Activated CD4-positive, alpha-beta T cell treated with anti-CD3 and anti-CD28 coated beads, Interleukin-2, amount 10 ng/mL, durations not matched to agents 7 days and 5 days (primary cell): Measurements from ENCODE around the gene ZNF234. TPM values are rescaled to one million over a fixed set of nuclear protein-coding genes. Genes with fewer than 3 reads are reported as not detected.
"Not testable (repeated sequence)": the region's sequence is repeated elsewhere in the genome, so short reads cannot be mapped to it uniquely, and the experiment has no call there.

ENCODE experiments used
- CTCF ChIA-PET: fragments of 350-600 bp; sonication (Branson Sonifier 250); formaldehyde crosslinking; loops from one replicate; lab custom pipeline; 2021; ENCODE audit warnings: antibody characterized with exemption; lab: Charles Lee
- POLR2A ChIA-PET: fragments of 350-600 bp; sonication (Branson Sonifier 250); formaldehyde crosslinking; loops from one replicate; lab custom pipeline; 2021; ENCODE audit warnings: antibody characterized with exemption; lab: Charles Lee
- DNase-seq: peaks from one replicate; pipeline ENCODE4 v3.0.0-alpha.2; 2020
- H3K27ac Mint-ChIP-seq: one replicate; pipeline ENCODE4 v1.8.0; 2021; ENCODE audit warnings: mild to moderate bottlenecking, moderate library complexity, mixed read lengths
- H3K27me3 Mint-ChIP-seq: one replicate; pipeline ENCODE4 v1.8.0; 2021; ENCODE audit warnings: mixed read lengths
- H3K36me3 Mint-ChIP-seq: one replicate; pipeline ENCODE4 v1.8.0; 2021; ENCODE audit warnings: low read depth, mixed read lengths
- H3K4me1 Mint-ChIP-seq: one replicate; pipeline ENCODE4 v1.8.0; 2021; ENCODE audit warnings: mixed read lengths
- H3K4me3 Mint-ChIP-seq: one replicate; pipeline ENCODE4 v1.8.0; 2021; ENCODE audit warnings: mild to moderate bottlenecking, moderate library complexity, mixed read lengths
- H3K9me3 Mint-ChIP-seq: one replicate; pipeline ENCODE4 v1.8.0; 2021; ENCODE audit warnings: mixed read lengths
- total RNA-seq, 2 experiments: library from RNA; stranded (reverse); gene quantifications; one replicate each; pipeline ENCODE4 v1.2.3, GENCODE V29; 2021

Gene ZNF234
- 10 to 100 TPM; 12.1 to 12.9 TPM for total RNA-seq

DNA sequence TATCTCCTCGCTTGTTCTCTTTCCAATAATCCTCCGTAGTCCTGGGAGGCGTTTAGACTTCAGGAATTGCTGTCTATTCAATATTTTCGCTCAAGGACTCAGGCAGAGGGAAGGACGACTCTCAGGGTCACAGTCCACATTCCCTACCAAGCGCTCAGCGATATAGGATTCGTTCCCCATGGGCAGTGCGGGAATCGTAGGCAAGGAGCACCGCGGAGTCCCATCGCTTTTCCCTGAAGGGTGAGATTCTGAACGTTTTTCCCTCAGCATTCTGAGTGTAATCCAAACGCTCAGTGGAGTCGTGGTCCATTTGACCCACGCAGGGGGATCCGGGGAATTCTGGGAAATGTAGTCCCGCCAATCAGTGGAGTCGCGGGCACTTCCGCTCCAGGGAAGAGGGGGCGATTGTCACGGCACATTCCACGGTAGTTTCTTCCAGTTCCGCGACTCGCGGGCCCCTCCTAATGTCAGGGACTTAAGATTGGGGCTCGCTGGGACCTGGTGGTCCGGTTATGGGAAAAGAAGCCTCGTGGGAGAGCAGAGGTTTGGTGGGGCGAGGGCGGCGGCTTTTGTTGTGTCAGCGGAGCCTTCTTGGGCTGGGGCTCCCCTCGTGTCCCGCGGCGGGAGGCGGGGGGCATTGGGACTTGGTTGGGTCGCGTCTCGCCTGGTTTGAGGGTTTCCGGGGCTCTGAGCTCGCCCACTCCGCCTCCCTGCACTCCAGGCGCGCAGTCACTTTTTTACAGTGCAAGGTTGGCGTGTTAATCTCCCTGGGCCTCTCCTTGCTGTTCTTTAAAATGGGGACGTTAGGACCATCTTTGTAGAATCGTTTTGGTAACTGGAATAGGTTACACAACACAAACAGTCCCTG lies at the start of gene ZNF234:
TSS of gene ZNF234 (plus strand) at position 364 of the 868 bp plus-strand sequence. CDS start 3,079 bp downstream, outside the sequence.
- ChIA-PET CTCF (no interaction called here), POLR2A (no interaction called here)
- peaks cover 10% of the 10 kb centered on the region for H3K9me3 Mint-ChIP-seq
- H3K4me1 Mint-ChIP-seq = peaks cover 19% of the 10 kb centered on the region
- H3K4me3 Mint-ChIP-seq = peak within 1 kb of the TSS; percentile 86
- peak; percentile 77 for DNase-seq
- peak within 1 kb of the TSS; percentile 91 for H3K27ac Mint-ChIP-seq
- no peaks in the 10 kb centered on the region for H3K27me3 Mint-ChIP-seq
- H3K36me3 Mint-ChIP-seq = peaks cover 34% of the 10 kb centered on the region

DNA sequence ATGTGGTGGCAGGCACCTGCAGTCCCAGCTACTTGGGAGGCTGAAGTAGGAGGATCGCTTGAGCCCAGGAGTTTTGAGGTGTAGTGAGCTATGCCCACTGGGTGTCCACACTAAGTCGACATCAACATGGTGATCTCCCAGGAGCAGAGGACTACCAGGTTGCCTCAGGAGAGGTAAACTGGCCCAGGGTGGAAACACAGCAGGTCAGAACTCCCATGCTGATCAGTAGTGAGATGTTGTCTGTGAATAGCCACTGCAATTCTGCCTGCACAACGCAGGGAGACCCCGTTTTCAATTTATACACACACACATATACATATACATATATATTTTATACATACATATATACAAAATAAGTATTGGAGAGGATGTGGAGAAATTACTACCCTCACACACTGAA lies 49.2 kb upstream of the ZNF234 start:
- Mint-ChIP-seq H3K27me3 (no peaks in the 10 kb centered on the region), H3K36me3 (peaks cover 18% of the 10 kb centered on the region), H3K4me1 (peaks cover 17% of the 10 kb centered on the region), H3K27ac (no peak overlapping the region), H3K9me3 (peaks cover 6% of the 10 kb centered on the region), H3K4me3 (no peak overlapping the region)
- no peak for DNase-seq
- ChIA-PET POLR2A (no interaction called here), CTCF (no interaction called here)

DNA sequence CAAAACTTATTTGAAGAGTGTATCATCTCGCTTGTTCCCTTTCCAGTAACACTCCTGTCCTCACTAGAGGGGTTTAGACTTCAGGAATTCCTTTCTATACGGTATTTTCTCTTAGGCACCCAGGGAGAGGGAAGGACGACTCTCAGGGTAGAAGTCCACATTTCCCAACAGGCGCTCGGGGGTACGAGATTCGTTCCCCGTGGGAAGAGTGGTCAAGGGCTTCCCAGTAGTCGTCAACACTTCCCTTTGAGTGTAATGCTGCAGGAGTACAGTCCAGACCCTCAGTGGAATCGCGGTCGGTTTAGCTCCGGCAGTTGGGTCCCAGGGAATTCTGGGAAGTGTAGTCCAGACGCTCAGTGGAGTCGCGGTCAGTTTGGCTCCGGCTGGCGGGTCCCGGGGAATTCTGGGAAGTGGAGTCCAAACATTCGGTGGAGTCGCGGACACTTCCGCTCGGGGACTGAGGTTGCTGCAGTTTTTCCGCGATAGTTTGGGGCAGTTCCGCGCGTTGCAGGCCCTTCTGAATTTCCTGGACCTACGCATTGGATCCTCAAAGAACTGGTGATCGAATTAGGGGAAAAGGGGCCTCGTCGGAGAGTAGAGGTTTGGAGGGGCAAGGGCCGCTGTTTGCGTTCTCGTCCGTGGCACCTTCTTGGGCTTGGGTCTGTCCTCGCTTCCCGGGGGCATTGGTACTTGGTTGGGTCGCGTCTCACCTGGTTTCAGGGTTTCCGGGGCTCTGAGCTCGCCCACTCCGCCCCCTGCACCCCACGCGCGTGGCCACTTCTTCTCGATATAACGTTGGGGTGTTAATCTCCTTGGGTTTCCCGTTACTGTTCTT lies 47.2 kb upstream of the ZNF234 start, which contains the start of gene ZNF224:
TSS of gene ZNF224 (plus strand) at position 431 of the 835 bp plus-strand sequence. CDS start 3,513 bp downstream, outside the sequence.
- H3K4me3 Mint-ChIP-seq = peak within 1 kb of the TSS; percentile 99
- ChIA-PET POLR2A (no interaction called here), CTCF (interaction anchor here (0.8 to 2.0 kb wide), 9 partner anchors 14 to 328 kb away, joined by 3 to 5 read pairs (median 3); partner anchors contain the start of genes ZNF225, ZNF227 and ZNF45)
- peak; percentile 91 for DNase-seq
- peaks cover 20% of the 10 kb centered on the region for H3K4me1 Mint-ChIP-seq
- H3K9me3 Mint-ChIP-seq = peaks cover 14% of the 10 kb centered on the region
- H3K27ac Mint-ChIP-seq = peak within 1 kb of the TSS; percentile 93
- H3K36me3 Mint-ChIP-seq = peaks cover 34% of the 10 kb centered on the region
- H3K27me3 Mint-ChIP-seq = no peaks in the 10 kb centered on the region

DNA sequence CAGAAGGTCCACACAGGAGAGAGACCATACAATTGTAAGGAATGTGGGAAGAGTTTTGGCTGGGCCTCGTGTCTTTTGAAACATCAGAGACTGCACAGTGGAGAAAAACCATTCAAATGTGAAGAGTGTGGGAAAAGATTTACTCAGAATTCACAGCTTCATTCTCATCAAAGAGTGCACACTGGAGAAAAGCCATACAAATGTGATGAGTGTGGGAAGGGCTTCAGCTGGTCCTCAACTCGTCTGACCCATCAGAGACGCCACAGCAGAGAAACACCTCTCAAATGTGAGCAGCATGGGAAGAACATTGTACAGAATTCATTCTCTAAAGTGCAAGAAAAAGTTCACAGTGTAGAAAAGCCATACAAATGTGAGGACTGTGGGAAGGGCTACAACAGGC lies 33.6 kb upstream of the ZNF234 start:
- H3K4me1 Mint-ChIP-seq = peaks cover 10% of the 10 kb centered on the region
- H3K9me3 Mint-ChIP-seq = peaks cover 64% of the 10 kb centered on the region
- ChIA-PET CTCF (interaction anchor here (2.4 kb wide), 1 partner anchor 13 kb away, joined by 5 read pairs; no protein-coding TSS in a partner anchor), POLR2A (no interaction called here)
- no peaks in the 10 kb centered on the region for H3K27me3 Mint-ChIP-seq
- peaks cover 68% of the 10 kb centered on the region for H3K36me3 Mint-ChIP-seq
- no peak overlapping the region for H3K27ac Mint-ChIP-seq
- DNase-seq = no peak
- no peak overlapping the region for H3K4me3 Mint-ChIP-seq

DNA sequence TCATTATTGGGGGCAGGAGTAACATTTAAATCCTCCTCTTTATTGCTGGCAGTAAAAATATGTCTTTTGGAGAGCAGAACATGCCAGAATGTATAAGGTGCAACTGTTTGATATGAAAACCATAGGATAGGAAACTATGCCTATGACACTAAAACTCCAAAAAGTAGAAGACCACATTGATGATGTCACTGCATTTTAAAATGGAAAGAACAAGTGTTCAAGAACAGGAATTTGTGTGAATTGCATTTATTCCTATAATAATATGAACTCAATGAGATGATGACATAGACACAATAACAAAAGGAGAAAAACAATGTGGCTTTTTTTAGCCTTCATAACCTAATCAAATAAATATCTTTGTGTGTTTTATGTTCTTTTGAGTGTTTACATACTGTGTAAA lies 31.9 kb upstream of the ZNF234 start:
- peaks cover 56% of the 10 kb centered on the region for H3K9me3 Mint-ChIP-seq
- CTCF ChIA-PET = interaction anchor here (2.4 kb wide), 1 partner anchor 14 kb away, joined by 5 read pairs; no protein-coding TSS in a partner anchor
- no peak overlapping the region for H3K4me3 Mint-ChIP-seq
- DNase-seq = no peak
- no peaks in the 10 kb centered on the region for H3K27me3 Mint-ChIP-seq
- no peak overlapping the region for H3K27ac Mint-ChIP-seq
- POLR2A ChIA-PET = no interaction called here
- H3K4me1 Mint-ChIP-seq = peaks cover 22% of the 10 kb centered on the region
- peaks cover 51% of the 10 kb centered on the region for H3K36me3 Mint-ChIP-seq

DNA sequence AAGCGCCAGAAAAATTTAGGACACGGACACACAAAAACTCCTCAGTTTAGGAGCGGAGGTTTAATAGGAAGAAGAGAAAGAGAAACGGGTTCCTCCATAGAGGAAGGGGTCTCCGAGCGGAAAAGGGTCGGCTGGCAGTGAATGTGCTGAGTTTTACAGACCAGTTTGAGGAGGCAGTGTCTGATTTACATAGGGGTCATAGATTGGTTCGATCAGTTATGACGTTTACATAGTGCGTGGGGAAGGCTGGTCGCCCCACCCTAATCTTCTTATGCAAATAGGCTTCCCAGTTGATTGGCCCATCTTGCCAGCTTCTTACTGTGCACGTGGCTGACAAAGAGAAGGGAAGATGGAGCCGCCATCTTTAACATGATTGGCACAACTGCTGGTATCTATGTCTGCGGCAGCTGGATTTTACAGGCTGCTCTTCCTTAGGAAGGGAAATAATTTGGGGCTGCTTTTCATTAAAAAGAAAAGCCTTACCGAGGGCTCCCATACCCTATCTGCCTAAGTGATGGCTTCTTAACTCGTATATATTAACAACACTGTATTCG lies 29.4 kb upstream of the ZNF234 start:
- peak overlapping the region; percentile 96 for H3K4me3 Mint-ChIP-seq
- ChIA-PET POLR2A (no interaction called here), CTCF (no interaction called here)
- DNase-seq = no peak
- H3K36me3 Mint-ChIP-seq = peaks cover 37% of the 10 kb centered on the region
- no peaks in the 10 kb centered on the region for H3K27me3 Mint-ChIP-seq
- H3K4me1 Mint-ChIP-seq = peaks cover 24% of the 10 kb centered on the region
- peaks cover 40% of the 10 kb centered on the region for H3K9me3 Mint-ChIP-seq
- H3K27ac Mint-ChIP-seq = no peak overlapping the region

DNA sequence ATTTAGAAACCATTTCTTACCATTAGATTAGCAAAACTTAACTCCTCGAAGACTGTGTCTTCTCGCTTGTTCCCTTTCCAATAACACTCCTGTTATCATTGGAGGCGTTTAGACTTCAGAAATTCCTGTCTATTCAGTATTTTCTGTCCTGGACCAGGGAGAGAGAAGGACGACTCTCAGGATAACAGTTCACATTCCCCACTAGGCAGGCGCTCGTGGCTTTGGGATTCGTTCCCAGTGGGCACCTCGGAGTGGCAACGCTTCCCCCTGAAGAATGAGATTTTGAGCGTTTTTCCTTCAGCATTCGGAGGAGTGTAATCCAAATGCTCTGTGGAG lies 28.6 kb upstream of the ZNF234 start:
- H3K36me3 Mint-ChIP-seq = peaks cover 34% of the 10 kb centered on the region
- DNase-seq = no peak
- peaks cover 24% of the 10 kb centered on the region for H3K4me1 Mint-ChIP-seq
- H3K27ac Mint-ChIP-seq = peak overlapping the region; percentile 89
- H3K27me3 Mint-ChIP-seq = no peaks in the 10 kb centered on the region
- H3K4me3 Mint-ChIP-seq = peak overlapping the region; percentile 96
- ChIA-PET POLR2A (no interaction called here), CTCF (no interaction called here)
- H3K9me3 Mint-ChIP-seq = peaks cover 36% of the 10 kb centered on the region

DNA sequence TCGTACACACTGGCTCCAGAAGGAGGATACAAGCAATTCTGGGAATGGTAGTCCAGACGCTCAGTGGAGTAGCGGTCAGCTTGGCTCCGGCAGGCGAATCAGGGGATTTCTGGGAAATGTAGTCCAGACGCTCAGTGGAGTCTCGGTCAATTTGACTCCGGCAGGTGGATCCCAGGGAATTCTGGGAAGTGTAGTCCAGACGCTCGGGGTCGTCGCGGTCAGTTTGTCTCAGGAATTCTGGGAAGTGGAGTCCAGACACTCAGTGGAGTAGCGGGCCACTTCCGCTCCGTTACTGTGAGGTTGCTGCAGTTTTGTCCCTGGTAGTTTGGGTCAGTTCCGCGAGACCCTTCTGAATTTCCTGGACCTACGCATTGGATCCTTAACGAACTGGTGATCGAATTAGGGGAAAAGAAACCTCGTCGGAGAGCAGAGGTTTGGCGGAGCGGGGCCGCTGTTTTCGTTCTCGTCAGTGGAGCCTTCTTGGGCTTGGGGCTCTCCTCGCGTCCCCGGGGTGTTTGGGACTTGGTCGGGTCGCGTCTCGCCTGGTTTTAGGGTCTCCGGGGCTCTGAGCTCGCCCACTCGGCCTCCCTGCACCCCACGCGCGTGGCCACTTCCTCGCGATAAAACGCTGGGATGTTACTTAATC lies 28.1 kb upstream of the ZNF234 start, which contains the start of gene ZNF225:
TSS of gene ZNF225 (plus strand) at position 262 of the 646 bp plus-strand sequence. CDS start 2,429 bp downstream, outside the sequence.
- peaks cover 32% of the 10 kb centered on the region for H3K36me3 Mint-ChIP-seq
- peak; percentile 82 for DNase-seq
- peak within 1 kb of the TSS; percentile 96 for H3K4me3 Mint-ChIP-seq
- ChIA-PET CTCF (interaction anchor here (1.3 kb wide), 1 partner anchor 19 kb away, joined by 5 read pairs; the partner anchor contains the start of gene ZNF224), POLR2A (no interaction called here)
- peaks cover 24% of the 10 kb centered on the region for H3K4me1 Mint-ChIP-seq
- H3K27me3 Mint-ChIP-seq = no peaks in the 10 kb centered on the region
- peaks cover 31% of the 10 kb centered on the region for H3K9me3 Mint-ChIP-seq
- H3K27ac Mint-ChIP-seq = peak within 1 kb of the TSS; percentile 89

DNA sequence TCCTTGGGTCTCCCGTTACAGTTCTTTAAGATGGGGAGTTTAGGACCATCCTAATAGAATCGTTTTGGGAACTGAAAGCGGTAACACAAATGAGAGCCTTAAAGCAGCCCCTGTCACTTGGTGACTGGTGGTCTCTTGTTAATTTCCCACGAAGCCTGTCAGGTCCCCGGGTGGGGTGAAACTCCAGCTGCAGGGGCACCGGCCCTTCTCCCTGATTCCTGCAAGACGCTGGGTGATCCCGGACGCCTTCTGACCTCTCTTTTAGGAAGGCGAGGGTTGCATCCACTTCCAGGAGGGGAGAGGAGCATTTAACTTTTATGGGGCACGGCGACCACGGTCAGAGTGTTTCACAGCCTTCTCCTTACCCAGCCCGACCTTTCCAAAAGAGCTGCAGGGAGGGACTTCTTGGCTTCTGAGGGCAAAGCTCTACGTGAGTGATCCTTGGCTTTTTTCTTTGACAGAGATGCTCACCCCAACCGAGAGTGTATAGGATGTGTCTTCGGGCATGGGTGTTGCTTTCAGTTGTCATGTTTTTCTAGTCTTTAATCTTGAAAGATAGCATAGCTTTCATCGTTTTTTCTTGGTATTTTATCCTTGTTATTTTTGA lies 27.5 kb upstream of the ZNF234 start:
- H3K4me1 Mint-ChIP-seq = peaks cover 24% of the 10 kb centered on the region
- H3K36me3 Mint-ChIP-seq = peaks cover 35% of the 10 kb centered on the region
- H3K4me3 Mint-ChIP-seq = peak overlapping the region; percentile 96
- no peak for DNase-seq
- CTCF ChIA-PET = interaction anchor here (1.3 kb wide), 1 partner anchor 20 kb away, joined by 5 read pairs; the partner anchor contains the start of gene ZNF224
- no peaks in the 10 kb centered on the region for H3K27me3 Mint-ChIP-seq
- peaks cover 27% of the 10 kb centered on the region for H3K9me3 Mint-ChIP-seq
- peak overlapping the region; percentile 89 for H3K27ac Mint-ChIP-seq
- POLR2A ChIA-PET = no interaction called here

DNA sequence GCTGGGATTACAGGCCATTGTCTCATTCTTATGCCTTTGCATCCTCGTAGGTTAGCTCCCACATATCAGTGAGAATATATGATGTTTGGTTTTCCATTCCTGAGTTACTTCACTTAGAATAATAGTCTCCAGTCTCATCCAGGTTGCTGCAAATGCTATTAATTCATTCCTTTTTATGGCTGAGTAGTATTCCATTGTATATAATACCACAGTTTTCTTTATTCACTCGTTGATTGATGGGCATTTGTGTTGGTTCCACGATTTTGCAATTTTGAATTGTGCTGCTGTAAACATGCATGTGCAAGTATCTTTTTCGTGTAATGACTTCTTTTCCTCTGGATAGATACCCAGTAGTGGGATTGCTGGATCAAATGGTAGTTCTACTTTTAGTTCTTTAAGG lies 20.2 kb upstream of the ZNF234 start:
- H3K4me1 Mint-ChIP-seq, H3K27ac Mint-ChIP-seq, DNase-seq, H3K4me3 Mint-ChIP-seq, CTCF ChIA-PET, POLR2A ChIA-PET, H3K27me3 Mint-ChIP-seq: not testable (repeated sequence)
- Mint-ChIP-seq H3K9me3 (peaks cover 49% of the 10 kb centered on the region), H3K36me3 (peaks cover 87% of the 10 kb centered on the region)

DNA sequence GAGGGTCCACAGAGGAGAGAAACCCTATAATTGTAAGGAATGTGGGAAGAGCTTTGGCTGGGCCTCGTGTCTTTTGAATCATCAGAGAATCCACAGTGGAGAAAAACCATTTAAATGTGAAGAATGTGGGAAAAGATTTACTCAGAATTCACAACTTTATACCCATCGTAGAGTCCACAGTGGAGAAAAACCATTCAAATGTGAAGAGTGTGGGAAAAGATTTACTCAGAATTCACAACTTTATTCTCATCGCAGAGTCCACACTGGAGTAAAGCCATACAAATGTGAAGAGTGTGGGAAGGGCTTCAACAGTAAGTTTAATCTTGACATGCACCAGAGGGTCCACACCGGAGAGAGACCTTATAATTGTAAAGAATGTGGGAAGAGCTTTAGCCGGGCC lies 9.4 kb upstream of the ZNF234 start:
- H3K27ac Mint-ChIP-seq = no peak overlapping the region
- ChIA-PET POLR2A (no interaction called here), CTCF (interaction anchor here (0.7 kb wide), 1 partner anchor 231 kb away, joined by 3 read pairs; no protein-coding TSS in a partner anchor)
- H3K36me3 Mint-ChIP-seq = peaks cover 35% of the 10 kb centered on the region
- H3K27me3 Mint-ChIP-seq = no peaks in the 10 kb centered on the region
- H3K9me3 Mint-ChIP-seq = peaks cover 43% of the 10 kb centered on the region
- no peaks in the 10 kb centered on the region for H3K4me1 Mint-ChIP-seq
- no peak for DNase-seq
- H3K4me3 Mint-ChIP-seq = no peak overlapping the region
